Camera-type eye (tissue), 1 donor: ENCODE results near the gene ISOC1. TPM values are rescaled to one million over a fixed set of nuclear protein-coding genes. Genes with fewer than 3 reads are reported as not detected.

Source experiments
- total RNA-seq: library from RNA; depleted of rRNA; stranded (reverse); fragments of >200 nt; gene quantifications from one replicate; pipeline ENCODE4 v1.2.3, GENCODE V29; 2014

The ISOC1 gene
- total RNA-seq: 67.3 TPM

GRCh38 chr5:129094087-129094923 is at the start of gene ISOC1:
TSS of gene ISOC1 (plus strand) at chr5:129094749. CDS start at chr5:129094767, 18 bp downstream.

Other genes with a start within 250 kb of the ISOC1 start
- gene SLC27A6, start 129.3 kb upstream of the ISOC1 start, total RNA-seq: 7.6 TPM